NCI-H2196 treated with DMSO at 0.1 percent for 48 hours (cell line): ENCODE results near the gene NKX2-3.

Source experiments
- DNase-seq: peaks from one replicate; lab custom pipeline; 2025; ENCODE audit not compliant: unreplicated experiment; lab: John Stamatoyannopoulos, UW

NKX2-3 gene

DNA sequence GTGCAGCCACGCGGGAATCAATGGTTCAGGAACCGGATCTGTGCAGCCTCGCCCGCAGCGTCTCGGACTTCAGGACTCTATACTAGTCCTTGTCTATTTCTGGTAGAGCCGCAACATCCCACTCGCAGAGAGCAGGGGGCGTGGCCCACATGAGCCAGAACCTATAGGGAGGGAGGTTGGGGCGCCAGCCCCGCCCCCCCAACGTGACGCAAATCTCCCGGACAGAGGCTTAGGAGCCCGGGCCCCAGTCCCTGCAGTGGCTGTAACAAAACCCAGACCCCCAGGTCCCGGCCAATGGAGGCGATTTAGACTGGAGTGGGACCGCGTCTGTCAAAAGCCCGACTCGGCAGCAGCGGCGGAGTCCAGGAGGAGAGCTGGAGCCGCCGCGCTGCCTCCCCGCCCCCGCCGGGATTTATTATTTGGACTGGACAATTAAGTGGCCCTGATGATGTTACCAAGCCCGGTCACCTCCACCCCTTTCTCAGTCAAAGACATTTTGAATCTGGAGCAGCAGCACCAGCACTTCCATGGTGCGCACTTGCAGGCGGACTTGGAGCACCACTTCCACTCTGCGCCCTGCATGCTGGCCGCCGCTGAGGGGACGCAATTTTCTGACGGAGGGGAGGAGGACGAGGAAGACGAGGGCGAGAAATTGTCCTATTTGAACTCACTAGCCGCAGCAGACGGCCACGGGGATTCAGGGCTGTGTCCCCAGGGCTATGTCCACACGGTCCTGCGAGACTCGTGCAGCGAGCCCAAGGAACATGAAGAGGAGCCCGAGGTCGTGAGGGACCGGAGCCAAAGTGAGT lies at the start of gene NKX2-3:
TSS of gene NKX2-3 (plus strand) at position 256 of the 809 bp plus-strand sequence. CDS start at position 446, 190 bp downstream.
- no peak for DNase-seq

DNA sequence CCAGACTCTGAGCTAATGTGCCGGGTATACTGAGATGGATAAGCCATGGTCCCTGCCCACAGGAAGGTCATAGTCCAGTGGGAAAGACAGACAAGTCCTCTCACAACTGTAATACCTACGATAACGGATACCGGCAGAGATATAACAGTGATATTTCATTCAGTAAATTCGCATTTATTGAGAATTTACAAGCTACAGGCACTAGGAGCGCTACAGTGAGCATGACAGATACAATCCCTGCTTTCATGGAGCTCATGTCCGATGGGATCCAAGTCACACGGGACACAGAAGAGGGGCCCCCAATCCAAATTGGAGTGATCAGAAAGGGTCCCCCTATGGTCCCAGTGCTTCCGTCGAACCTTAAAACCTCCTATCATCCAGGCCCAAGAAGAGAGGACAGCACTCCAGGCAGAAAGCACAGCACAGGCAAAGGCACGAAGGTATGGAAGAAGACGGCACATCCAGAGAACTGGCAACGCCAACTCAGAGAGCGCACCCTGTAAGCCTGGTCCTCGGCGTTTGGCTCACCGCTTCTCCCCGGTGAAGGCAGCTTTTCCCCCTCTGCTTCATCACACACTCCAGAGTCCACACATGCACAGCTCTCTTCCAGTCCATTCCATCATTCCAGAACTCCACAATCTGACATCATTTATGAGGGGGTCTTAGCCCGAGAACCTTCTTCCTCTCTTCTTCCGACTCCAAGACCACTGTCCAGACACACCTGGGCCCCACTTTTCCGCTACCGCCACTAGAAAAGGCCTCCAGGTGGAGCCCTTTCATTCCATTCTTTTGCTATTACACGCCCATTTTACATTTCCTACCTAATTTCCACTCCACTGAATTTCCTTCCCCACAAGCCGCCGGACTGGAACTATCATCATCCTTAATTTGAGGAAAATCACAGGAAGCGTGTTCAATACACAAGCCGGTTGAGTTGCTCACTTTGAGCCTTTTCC lies 47.8 kb upstream of the NKX2-3 start:
- DNase-seq, result no peak

DNA sequence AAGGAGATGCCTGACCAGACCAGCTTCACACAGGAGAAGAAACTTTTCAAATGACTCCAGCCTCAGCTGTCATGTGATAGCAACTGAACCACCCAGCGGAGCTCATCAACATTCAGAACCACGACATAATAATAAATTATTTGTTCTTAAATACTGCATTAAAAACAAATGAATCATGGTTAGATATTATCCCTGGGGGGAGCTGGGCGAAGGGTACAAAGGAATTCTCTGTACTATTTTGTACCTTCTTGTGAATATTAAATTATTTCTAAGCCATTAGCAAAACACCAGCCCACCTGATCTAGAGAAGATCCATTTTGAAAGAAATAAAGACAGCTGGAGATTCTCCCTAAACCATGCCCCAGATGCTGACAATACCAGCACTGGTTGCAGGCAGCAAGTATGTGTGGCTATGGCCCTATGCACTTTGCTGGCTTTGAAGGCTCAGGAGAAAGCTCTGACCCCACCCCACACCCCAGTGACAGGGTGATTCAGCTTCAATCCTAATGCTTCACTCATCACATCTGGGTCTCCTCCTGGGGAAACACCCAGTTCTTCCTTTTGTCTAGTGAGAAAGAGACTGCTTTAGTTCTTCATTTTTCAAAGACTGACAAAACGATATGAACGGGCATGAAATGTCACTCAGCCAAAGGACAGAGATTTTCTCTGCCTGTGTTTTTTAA lies 45.5 kb upstream of the NKX2-3 start:
- DNase-seq, result no peak

DNA sequence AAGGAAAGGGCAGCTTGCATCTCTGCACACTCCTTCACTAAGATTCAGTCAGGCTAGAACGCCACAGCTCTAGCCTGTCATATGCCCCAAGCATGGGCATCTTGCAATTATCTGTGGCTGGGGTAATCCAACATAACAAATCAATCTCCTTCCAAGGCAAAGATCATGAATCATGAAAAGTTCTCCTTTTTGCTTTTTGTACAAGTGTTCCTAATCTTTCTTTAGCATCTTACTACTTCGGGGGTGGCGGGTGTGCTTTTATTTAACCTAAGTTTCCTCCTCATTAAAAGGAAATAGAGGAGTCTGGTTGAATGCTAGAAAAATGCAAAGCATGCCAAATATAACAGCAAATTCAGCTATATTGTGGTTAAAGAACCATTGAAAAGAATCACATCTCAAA lies 43.5 kb upstream of the NKX2-3 start:
- DNase-seq, result no peak

DNA sequence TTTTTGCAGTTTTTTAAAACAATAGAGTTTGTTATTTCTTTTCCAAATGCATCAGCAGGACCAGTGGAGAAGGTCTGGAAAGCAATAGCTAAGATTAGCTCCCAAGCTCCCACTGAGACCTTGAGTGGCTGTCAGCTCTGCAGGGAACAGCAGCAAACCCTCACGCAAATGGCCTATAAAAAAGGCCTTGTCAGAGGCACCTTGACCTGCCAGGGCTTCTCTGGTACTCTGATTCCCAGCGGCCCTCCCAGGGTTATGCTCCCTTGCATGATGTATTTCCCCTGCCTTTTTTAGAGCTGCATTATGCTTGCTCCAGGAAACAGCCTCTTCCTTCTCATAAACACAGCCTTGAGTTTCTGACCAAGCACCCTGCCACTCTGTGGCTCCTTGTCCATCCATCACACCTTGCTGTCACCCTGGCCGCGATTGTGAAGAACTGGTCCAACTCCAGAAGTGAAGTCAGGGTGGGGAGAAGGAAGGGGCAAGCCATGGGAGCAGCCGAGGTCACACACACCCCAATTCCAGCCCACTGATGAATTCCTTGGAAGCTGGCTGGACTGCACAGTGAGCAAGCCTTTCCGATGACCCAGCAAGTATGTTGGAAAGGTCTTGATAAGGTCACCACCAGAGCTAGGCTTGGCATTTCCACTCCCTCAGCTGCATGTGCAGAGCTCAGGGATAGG lies 35.3 kb upstream of the NKX2-3 start:
- DNase-seq, result no peak

DNA sequence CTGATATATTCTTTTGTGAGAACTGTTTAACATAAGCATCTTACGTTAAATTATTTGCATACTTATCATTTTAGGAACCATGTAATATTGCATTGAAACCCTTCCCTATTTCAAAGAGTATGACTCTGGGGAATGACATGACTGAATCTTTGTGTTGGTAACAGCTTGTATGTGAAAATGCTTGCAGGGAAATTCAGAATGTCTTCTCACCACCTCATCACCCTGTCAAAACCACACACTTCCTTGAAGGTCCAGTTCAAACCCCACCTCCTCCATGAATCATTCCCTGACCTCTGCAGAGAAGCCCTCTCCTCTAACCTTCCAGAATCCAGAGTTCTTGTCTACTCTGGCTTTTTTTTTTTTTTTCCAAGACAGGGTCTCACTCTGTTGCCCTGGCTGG lies 26.3 kb upstream of the NKX2-3 start:
- DNase-seq, result no peak

DNA sequence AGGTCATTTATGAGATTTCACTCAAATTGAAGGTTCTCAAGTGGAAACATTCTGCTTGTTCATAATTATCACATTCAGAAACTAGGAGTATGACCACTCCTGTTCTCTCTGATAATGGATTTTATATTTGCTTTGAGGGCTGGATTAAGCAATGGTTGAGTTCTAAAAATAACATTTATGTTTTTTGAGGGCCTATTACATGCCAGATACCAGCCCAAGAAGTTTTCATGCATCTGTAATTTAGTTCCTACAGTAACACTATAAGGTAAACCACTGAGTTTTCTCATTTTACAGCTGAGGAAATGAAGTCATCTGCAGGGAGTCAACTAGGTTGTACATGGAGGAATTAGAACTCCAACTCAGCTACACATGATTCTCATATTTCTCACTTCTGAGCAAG lies 25.5 kb upstream of the NKX2-3 start:
- no peak for DNase-seq

DNA sequence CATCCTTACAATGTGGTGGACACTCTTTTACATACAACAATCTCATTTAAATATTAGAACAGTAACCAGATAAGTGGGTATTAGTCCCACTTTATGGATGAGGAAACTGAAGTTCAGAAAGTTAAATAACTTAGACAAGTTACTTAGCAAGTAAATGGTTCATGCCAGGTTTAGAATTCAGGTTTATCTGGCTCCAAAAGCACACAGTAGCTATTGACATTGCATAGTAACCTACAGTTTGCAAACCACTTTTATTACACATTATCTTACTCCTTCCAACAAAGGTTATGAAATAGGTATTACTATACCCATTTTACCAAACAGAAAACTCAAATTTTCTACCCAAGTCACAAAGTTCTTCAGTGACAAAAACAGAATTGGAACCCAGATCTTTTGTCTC lies 19.7 kb upstream of the NKX2-3 start:
- DNase-seq, result no peak

DNA sequence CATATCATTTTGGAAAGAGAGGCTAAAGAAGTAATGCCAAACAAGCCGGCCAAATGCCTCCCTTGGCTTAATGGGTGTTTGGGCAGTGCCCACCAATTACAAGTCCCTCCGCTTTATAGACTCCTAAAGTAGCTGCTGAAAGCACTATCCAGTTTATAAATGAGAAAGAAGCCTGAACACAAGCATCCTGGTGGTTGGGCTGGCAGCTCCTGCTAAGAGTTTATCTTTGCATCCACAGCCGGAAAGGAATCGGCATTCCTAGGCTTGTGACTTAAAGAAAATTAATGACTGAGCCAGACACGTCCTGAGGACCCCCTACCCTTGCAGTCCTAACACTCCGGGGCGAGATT lies 13.1 kb upstream of the NKX2-3 start:
- DNase-seq, result no peak

DNA sequence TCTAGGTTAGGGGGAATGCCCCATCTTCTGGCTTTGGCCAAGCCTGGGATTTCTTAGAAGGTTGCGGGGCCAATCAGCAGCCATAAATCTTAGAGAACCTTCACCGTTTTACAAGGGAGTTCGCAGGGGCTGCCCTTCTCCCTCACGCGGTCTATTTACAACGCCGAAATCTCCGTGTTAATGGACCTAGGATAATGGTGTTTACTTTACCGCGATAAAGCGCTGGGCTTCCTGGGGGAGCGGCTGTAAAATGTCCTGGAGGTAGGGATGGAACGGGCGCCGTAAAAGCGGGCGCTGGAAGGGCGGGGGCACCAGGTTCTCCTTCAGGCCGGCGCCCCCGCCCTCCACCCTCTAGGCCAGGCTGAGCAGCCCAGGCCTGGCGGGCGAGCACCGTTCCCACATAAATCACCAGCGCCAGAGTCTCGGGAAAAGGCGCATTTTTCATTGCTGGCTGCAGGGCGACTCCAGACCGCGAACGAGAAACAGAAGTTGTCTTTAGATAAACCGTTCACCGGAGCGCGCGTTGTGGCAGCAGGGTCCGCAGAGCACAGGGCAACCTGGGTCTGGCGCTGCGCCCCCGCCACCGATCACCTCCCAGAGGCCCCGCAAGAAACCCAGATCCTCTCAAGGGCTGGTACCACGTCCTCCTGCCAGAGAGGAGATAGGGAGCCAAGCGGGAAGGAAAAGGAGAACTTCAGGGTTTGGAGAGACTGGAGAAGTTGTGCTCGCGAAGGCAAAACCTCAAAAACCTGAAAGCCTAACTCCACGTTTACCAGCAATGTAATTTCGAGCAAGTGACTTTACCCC lies 12.5 kb upstream of the NKX2-3 start:
- no peak for DNase-seq

DNA sequence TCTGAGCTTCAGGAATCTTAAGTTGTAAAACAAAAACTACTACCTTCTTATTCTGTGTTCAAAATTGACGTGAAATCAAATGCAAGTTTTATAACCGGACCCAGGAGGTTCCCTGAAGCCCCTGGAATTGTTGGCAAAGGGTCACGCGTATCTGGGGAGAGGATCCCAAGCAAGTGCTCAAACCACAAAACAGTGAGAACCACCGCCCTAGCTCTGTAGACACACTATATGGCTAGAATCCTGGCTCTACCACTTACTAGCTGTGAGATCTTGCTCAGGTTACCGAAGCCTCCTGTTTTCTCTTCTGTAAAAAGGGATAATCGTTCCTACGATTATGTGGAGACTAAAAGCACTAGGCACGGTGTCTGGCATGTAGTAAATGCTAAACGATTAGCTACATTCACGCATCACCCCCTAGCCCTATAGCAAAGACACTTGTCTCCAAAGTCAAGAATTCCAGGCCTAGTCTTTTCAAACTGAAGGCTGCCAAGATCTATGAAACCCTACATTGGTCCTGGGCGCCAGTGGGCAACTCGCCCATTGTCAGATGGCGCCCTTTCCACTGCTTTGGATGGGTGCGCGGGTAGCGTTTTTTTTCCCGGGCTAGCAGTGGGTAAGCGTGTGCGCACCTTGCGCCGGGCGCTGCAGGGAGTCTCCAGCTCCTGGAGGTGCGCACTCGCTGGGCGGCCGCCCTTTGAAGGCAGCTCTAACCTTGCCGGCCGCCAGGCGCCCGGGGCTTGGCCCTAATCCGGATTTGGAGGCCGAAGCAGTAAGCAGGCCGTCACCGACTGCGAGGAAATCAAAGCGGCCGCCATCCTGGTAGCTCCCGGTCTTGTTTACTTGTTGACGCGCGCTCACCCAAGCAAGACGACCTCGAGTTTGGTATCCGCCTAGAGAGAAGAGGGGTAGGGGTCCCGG lies 11.6 kb upstream of the NKX2-3 start:
- no peak for DNase-seq

DNA sequence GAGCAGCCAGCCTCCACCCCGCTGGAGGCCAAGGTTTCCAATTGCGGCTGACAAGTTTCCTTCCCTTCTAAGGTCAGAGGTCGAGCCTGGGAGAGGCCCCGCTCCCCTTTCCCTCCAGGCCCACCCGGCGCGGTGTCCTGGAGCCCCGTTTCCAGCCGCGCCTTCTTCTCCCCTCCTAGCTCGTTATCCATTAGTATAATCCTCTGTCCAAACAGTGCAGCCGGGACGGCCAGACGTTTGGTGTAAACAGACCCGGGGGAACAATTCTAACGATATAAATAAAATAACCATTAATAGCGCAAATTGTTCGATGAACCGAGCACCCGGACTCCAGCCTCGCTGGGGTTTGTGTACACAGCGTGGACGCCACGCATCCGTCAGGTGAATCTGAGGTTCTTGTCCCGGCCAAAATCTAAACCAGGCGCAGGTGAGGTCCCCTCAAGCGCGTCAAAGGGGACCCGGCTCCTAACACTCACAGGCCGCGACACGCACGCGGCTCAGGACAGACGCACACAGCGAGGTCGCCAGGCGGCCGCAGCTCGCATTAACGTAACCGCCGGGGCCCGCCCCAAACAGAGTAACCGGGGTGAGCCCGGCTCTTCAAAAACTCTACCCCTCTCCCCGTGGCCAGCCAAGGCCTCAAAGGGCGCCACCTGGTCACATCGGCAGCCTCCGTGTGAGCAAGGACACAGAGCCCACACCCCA lies 10.8 kb upstream of the NKX2-3 start:
- no peak for DNase-seq

DNA sequence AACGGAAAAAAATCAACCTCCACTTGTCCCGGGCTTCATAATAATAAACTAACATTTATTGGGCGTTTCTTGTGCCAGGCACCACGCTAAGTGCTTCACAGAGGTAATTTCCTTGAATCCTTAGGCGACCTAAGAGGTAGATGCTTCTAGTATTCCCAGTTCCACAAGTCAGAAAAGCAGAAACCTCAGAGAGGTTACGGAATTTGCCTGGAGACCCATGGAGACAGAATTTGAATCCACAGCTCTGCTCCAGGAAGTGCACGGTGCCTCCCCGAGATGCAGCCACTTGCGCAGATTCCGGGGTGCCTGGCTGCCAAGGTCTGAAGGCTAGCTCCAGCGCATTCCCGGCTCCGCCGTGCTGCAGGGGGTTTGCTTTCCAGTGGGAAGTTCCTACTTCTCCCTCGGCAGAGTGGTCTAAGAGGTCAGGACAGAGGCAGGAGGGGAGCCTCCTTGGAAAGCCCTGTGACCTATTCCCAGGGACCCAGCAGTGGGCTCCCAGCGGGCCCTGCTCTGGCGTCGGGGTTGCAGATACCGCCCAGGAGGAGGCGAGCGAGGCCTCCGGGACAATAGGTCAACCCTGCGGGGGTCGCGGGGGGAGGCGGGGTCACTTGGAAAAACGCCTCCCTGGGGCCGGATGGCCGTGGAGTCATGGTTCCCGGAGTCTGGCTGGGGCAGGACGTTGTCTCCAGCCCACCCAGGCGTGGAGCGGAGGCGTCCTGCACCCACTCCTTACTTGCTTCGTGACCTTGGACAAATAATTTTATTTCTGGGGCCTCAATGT lies 10.1 kb upstream of the NKX2-3 start:
- no peak for DNase-seq

DNA sequence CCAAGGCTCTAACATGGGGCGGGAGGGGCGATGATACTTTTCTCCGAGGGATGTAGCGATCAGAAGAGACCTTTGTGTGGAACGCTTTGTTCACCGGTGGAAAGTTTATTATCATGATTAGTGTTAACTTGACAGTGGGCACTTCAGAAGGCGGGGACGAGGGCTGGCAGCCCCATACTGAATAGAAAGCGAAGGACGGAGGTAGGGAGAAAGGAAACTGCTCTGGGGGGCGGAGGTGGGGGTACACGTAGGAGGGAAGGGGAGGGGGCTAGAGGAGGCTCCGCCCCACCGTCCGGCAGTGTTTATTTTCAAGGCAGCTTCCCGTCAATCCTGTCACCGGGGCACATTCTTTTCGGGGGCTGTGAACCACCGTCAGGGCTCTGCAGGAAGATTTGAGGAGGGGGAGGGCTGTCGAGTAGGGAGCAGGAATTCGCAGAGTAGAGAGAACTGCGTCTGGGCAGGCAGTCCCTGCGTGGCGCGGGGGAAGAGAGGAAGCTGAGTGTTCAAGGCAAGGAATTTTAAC lies 9.4 kb upstream of the NKX2-3 start:
- no peak for DNase-seq

DNA sequence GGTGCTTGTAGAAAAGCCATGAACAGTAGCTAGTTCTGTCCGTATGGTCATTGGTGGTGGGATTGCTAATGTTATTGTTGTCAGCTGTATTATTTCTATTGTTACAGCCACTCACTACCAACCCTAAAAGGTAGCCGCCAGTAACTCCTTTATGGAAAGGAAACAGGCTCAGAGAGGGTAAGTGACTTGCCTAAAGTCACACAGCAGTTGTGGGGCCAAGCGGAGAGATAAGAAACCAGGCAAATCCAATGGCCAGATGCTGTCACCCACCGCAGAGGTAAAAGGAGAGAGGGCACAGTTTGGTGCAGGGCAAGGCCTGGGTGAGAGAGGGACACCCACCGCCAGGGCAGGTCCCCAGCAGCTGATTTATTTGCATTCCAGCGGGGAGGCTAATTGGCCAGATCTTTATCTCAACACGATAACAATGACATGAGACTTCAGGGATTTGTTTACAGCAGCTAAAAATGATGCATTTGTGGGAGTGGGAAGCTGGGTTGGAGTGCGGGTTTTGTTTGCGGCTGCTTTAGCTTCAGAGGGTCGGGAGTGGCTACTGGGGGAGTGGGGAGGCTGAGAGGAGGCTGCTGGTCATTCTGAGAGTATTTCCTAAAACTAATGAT lies 8.6 kb upstream of the NKX2-3 start:
- DNase-seq, result no peak

DNA sequence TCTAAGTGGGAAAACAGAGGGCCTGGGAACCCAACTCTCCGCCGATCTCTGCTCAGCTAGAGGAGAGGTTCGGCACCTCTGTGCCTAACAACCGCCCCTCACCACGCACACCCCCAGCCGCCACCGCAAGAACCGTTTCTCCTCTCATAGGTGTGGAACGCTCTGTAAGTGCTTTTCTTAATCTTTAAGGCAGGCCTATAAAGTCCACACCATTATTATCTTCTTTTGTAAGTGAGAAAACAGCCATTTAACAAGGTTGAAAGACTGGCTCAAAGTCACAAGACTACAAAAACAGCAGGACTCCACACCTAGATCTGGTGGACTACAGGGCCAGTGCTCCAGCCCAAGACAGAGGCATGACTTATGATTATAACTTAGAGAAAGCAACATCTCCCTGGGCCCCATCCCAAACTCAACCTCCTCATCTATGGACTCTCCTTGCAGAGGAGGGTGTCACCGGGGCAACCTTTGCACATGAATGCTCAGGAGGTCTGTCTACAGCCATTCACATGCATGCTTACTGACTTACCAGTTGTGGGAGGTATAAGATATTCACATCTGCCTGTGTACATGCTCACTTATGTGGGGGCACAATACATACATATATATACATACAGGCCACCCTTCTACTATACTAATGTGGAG lies 7.9 kb upstream of the NKX2-3 start:
- no peak for DNase-seq

DNA sequence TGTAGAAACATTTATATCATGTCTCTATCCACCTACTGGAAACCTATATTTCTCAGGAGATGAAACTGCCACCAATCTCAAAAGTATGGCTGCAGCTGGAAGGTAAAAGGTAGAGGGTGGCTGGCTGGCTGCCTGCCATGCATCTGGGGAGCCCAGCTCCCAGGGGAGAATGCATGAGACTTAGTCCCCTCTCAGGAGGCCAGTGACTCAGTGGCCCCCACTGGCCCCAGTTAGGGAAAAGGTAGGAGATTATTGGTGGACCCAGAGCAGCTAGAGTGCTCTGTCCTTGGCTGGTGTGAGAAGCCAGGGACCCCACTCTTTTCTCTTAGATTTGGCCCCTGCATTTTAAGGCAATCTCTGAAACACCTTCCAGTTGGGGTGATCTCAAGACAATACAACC lies 6.8 kb upstream of the NKX2-3 start:
- DNase-seq, result no peak
